Measurements from ENCODE around the gene ZMIZ1.

ZMIZ1 gene

GRCh38 chr10:79230328-79230830, 161.6 kb downstream of the ZMIZ1 start:
- DNase-seq (ENCODE audit: low spot score), result no peak

- no peak for DNase-seq (ENCODE audit: low spot score)
Measured at GRCh38 chr10:79230850-79231249, 162.1 kb downstream of the ZMIZ1 start.

- no peak for DNase-seq (ENCODE audit: low spot score)
Measured at GRCh38 chr10:79231908-79232307, 163.1 kb downstream of the ZMIZ1 start.

- DNase-seq (ENCODE audit: low spot score), result no peak
Measured at GRCh38 chr10:79232864-79233263, 164.1 kb downstream of the ZMIZ1 start.

GRCh38 chr10:79234391-79235315, 165.9 kb downstream of the ZMIZ1 start:
- DNase-seq (ENCODE audit: low spot score), result no peak

- no peak for DNase-seq (ENCODE audit: low spot score)
Measured at GRCh38 chr10:79235765-79236432, 167.1 kb downstream of the ZMIZ1 start.

GRCh38 chr10:79236433-79236765, 167.6 kb downstream of the ZMIZ1 start:
- DNase-seq (ENCODE audit: low spot score), result no peak

- no peak for DNase-seq (ENCODE audit: low spot score)
Measured at GRCh38 chr10:79237454-79238157, 168.8 kb downstream of the ZMIZ1 start.

GRCh38 chr10:79238158-79238520, 169.4 kb downstream of the ZMIZ1 start:
- no peak for DNase-seq (ENCODE audit: low spot score)

GRCh38 chr10:79238606-79239005, 169.8 kb downstream of the ZMIZ1 start:
- DNase-seq (ENCODE audit: low spot score), result no peak

GRCh38 chr10:79239275-79239779, 170.6 kb downstream of the ZMIZ1 start:
- DNase-seq (ENCODE audit: low spot score), result no peak

GRCh38 chr10:79239924-79240581, 171.3 kb downstream of the ZMIZ1 start:
- DNase-seq (ENCODE audit: low spot score), result no peak

- no peak for DNase-seq (ENCODE audit: low spot score)
Measured at GRCh38 chr10:79241629-79241989, 172.8 kb downstream of the ZMIZ1 start.

- DNase-seq (ENCODE audit: low spot score), result peak; percentile 82
Measured at GRCh38 chr10:79241990-79242619, 173.3 kb downstream of the ZMIZ1 start.

- peak; percentile 63 for DNase-seq (ENCODE audit: low spot score)
Measured at GRCh38 chr10:79242620-79243152, 173.9 kb downstream of the ZMIZ1 start.

- peak; percentile 40 for DNase-seq (ENCODE audit: low spot score)
Measured at GRCh38 chr10:79243181-79244067, 174.7 kb downstream of the ZMIZ1 start.

- no peak for DNase-seq (ENCODE audit: low spot score)
Measured at GRCh38 chr10:79244068-79244442, 175.3 kb downstream of the ZMIZ1 start.

GRCh38 chr10:79244841-79245504, 176.2 kb downstream of the ZMIZ1 start:
- DNase-seq (ENCODE audit: low spot score), result peak; percentile 76

GRCh38 chr10:79245539-79246208, 176.9 kb downstream of the ZMIZ1 start:
- DNase-seq (ENCODE audit: low spot score), result peak; percentile 48

Measured in kidney capillary endothelial cell (primary cell).